Measurements from ENCODE around the gene GLIS1. TPM values are rescaled to one million over a fixed set of nuclear protein-coding genes. Genes with fewer than 3 reads are reported as not detected.

The GLIS1 gene
- total and polyA plus RNA-seq, 7 donors, result 0.03 to 0.40 (median 0.15) TPM

- H3K4me1 ChIP-seq, result no peaks in the 10 kb centered on the region
- H3K36me3 ChIP-seq (ENCODE audit: insufficient read depth in 1 of 2, low read depth in 1 of 2), result no peaks in the 10 kb centered on the region
- DNase-seq (no peak), ATAC-seq (no peak)
- intact Hi-C loops (cut with DNase I), result loop anchor here in 1 of 2 donors (5.0 kb wide), 1 partner anchor 85 kb away; no protein-coding TSS in a partner anchor
- 68 to 74% (median 69%) methylated on average over 13 of the region's 13 CpGs for WGBS, 3 donors
- no peak overlapping the region for H3K4me3 ChIP-seq
- no peak overlapping the region for H3K27ac ChIP-seq
- no peak for TF ChIP-seq CTCF (IDR thresholded peaks at IDR 0.05)
- H3K9me3 ChIP-seq, result no peaks in the 10 kb centered on the region
- H3K27me3 ChIP-seq (ENCODE audit: insufficient read depth in 3 of 3, low read length in 2 of 3), result no peaks in the 10 kb centered on the region
Observed at GRCh38 chr1:53627031-53627430, 111.9 kb downstream of the GLIS1 start.

DNA sequence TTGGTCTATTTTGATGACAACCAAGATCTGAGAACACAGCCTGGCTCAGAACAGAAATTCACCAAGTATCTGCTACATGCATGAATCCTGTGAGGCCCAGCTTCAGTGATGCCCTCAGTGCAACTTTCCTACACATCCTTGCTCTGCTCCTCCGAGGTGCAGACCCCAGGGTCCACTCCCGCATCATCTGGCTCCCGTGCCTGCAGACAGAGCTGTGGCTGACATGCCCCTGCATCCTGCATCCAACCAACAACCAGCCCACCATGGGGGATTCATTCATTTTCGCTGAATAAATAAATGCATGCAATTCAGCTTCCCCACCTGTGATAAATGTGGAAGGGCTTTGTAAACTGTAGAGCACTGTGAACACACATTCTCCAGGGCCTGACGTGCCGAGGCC, 112.3 kb downstream of the GLIS1 start:
- 71 to 77% (median 76%) methylated on average over 6 of the region's 6 CpGs for WGBS, 3 donors
- ATAC-seq, result no peak
- Histone ChIP-seq H3K27ac (no peak overlapping the region), H3K36me3 (ENCODE audit: insufficient read depth in 1 of 2, low read depth in 1 of 2) (no peaks in the 10 kb centered on the region), H3K27me3 (ENCODE audit: insufficient read depth in 3 of 3, low read length in 2 of 3) (no peaks in the 10 kb centered on the region), H3K4me3 (no peak overlapping the region), H3K4me1 (no peaks in the 10 kb centered on the region), H3K9me3 (no peaks in the 10 kb centered on the region)
- DNase-seq, result no peak
- TF ChIP-seq CTCF (IDR thresholded peaks at IDR 0.05), result no peak
- intact Hi-C loops (cut with DNase I), result loop anchor here in 1 of 2 donors (5.0 kb wide), 1 partner anchor 86 kb away; no protein-coding TSS in a partner anchor

- H3K4me3 ChIP-seq, result no peak overlapping the region
- intact Hi-C loops (cut with DNase I), result loop anchor here in 1 of 2 donors (5.0 kb wide), 1 partner anchor 86 kb away; no protein-coding TSS in a partner anchor
- H3K36me3 ChIP-seq (ENCODE audit: insufficient read depth in 1 of 2, low read depth in 1 of 2), result no peaks in the 10 kb centered on the region
- H3K27me3 ChIP-seq (ENCODE audit: insufficient read depth in 3 of 3, low read length in 2 of 3), result no peaks in the 10 kb centered on the region
- ATAC-seq (no peak), DNase-seq (no peak)
- no peak overlapping the region for H3K27ac ChIP-seq
- H3K4me1 ChIP-seq, result no peaks in the 10 kb centered on the region
- WGBS, 3 donors, result 71 to 75% (median 73%) methylated on average over 10 of the region's 10 CpGs
- no peaks in the 10 kb centered on the region for H3K9me3 ChIP-seq
- no peak for TF ChIP-seq CTCF (IDR thresholded peaks at IDR 0.05)
Observed at GRCh38 chr1:53625766-53626520, 113.0 kb downstream of the GLIS1 start.

GRCh38 chr1:53625049-53625448, 113.9 kb downstream of the GLIS1 start:
- Histone ChIP-seq H3K27ac (no peak overlapping the region), H3K9me3 (no peaks in the 10 kb centered on the region), H3K27me3 (ENCODE audit: insufficient read depth in 3 of 3, low read length in 2 of 3) (no peaks in the 10 kb centered on the region), H3K4me1 (no peaks in the 10 kb centered on the region), H3K36me3 (ENCODE audit: insufficient read depth in 1 of 2, low read depth in 1 of 2) (no peaks in the 10 kb centered on the region), H3K4me3 (no peak overlapping the region)
- intact Hi-C loops (cut with DNase I), result loop anchor here in 1 of 2 donors (5.0 kb wide), 1 partner anchor 87 kb away; no protein-coding TSS in a partner anchor
- ATAC-seq, result peak; percentile 23 to 82 (median 54)
- peak; percentile 59 to 65 for DNase-seq
- TF ChIP-seq CTCF (IDR thresholded peaks at IDR 0.05), result no peak
- 79 to 83% (median 80%) methylated on average over 2 of the region's 2 CpGs for WGBS, 3 donors
